Ishikawa (cell line): Measurements from ENCODE around the gene MED15.

Source experiments
- CEBPB ChIP-seq: IDR thresholded peaks from 2 replicates; pipeline ENCODE4 v1.6.1; 2012
- CREB1 ChIP-seq: IDR thresholded peaks from 2 replicates; pipeline ENCODE4 v1.6.1; 2012; ENCODE audit warnings: low read depth
- EGR1 ChIP-seq: IDR thresholded peaks from 2 replicates; pipeline ENCODE4 v1.6.1; 2012
- EP300 ChIP-seq: IDR thresholded peaks from 2 replicates; pipeline ENCODE4 v1.6.1; 2012; ENCODE audit warnings: borderline replicate concordance
- MAX ChIP-seq: IDR thresholded peaks from 2 replicates; pipeline ENCODE4 v1.6.1; 2012
- NFIC ChIP-seq: IDR thresholded peaks from 2 replicates; pipeline ENCODE4 v1.6.1; 2012
- RAD21 ChIP-seq: IDR thresholded peaks from 2 replicates; pipeline ENCODE4 v1.6.1; 2012; ENCODE audit warnings: low read depth
- REST ChIP-seq: IDR thresholded peaks from 2 replicates; pipeline ENCODE4 v1.6.1; 2012; ENCODE audit warnings: low read depth, mild to moderate bottlenecking
- TAF1 ChIP-seq: IDR thresholded peaks from 2 replicates; pipeline ENCODE4 v1.6.1; 2012; ENCODE audit warnings: low read depth, mild to moderate bottlenecking
- TCF12 ChIP-seq: IDR thresholded peaks from 2 replicates; pipeline ENCODE4 v1.6.1; 2012; ENCODE audit warnings: low read depth
- TEAD4 ChIP-seq: IDR thresholded peaks from 2 replicates; pipeline ENCODE4 v1.6.1; 2012
- USF1 ChIP-seq: IDR thresholded peaks from 2 replicates; pipeline ENCODE4 v1.6.1; 2012
- YY1 ChIP-seq: IDR thresholded peaks from 2 replicates; pipeline ENCODE4 v1.6.1; 2012; ENCODE audit warnings: low read depth

- no peak; the same call in 1 of the 2 replicates for TF ChIP-seq RAD21
- TF ChIP-seq NFIC = peak; percentile 53
- no peak for TF ChIP-seq USF1
- TF ChIP-seq CEBPB = no peak
- no peak for TF ChIP-seq REST
- TF ChIP-seq TCF12 = peak; percentile 50; the same call in 1 of the 2 replicates
- no peak for TF ChIP-seq EGR1
- TF ChIP-seq YY1 = no peak
- peak; percentile 63; the same call in 1 of the 2 replicates for TF ChIP-seq EP300
- no peak for TF ChIP-seq CREB1
- peak; percentile 41 for TF ChIP-seq MAX
- no peak for TF ChIP-seq TAF1
- TF ChIP-seq TEAD4 = peak; percentile 90
Measured at GRCh38 chr22:20567371-20567847, 60.0 kb downstream of the MED15 start.
